Ectodermal cell (in vitro differentiated cells): ENCODE results near the gene RAB15. TPM values are rescaled to one million over a fixed set of nuclear protein-coding genes. Genes with fewer than 3 reads are reported as not detected.

ENCODE experiments used
- H3K27ac ChIP-seq: 2 replicates; pipeline ENCODE4 v1.7.0; 2013; ENCODE audit warnings: mild to moderate bottlenecking, low read depth, low read length; ENCODE audit not compliant: insufficient read depth, poor library complexity, severe bottlenecking
- H3K27me3 ChIP-seq: 2 replicates; pipeline ENCODE4 v1.7.0; 2013; ENCODE audit warnings: mild to moderate bottlenecking, low read length; ENCODE audit not compliant: insufficient read depth, control insufficient read depth, poor library complexity, severe bottlenecking
- H3K36me3 ChIP-seq: one replicate; pipeline ENCODE4 v1.7.0; 2013; ENCODE audit warnings: low read length; ENCODE audit not compliant: control insufficient read depth, insufficient read depth
- H3K4me1 ChIP-seq: one replicate; pipeline ENCODE4 v1.7.0; 2013; ENCODE audit warnings: low read length; ENCODE audit not compliant: control insufficient read depth, insufficient read depth
- H3K4me3 ChIP-seq: 2 replicates; pipeline ENCODE4 v1.7.0; 2013; ENCODE audit warnings: low read depth, low read length, control low read depth; ENCODE audit not compliant: insufficient read depth
- H3K9me3 ChIP-seq: 2 replicates; pipeline ENCODE4 v1.7.0; 2013; ENCODE audit warnings: mild to moderate bottlenecking, low read length, moderate library complexity; ENCODE audit not compliant: control insufficient read depth
- WGBS, 2 experiments: methylation state at CpG; one replicate each; pipeline ENCODE4 v1.1.7; 2013; ENCODE audit warnings: missing lambda C conversion rate in 2 of 2; 5-methylcytosine and 5-hydroxymethylcytosine counted together
- polyA plus RNA-seq, 4 experiments: library from polyadenylated mRNA; stranded (reverse); fragments of 50-300 nt; gene quantifications; one replicate each; pipeline ENCODE4 v1.2.3, GENCODE V29; 2013

The RAB15 gene
- polyA plus RNA-seq (2013, experiment 1 of 4) = 32.5 TPM
- 31.2 TPM for polyA plus RNA-seq (2013, experiment 2 of 4)
- 19.1 TPM for polyA plus RNA-seq (2013, experiment 3 of 4)
- 22.1 TPM for polyA plus RNA-seq (2013, experiment 4 of 4)

DNA sequence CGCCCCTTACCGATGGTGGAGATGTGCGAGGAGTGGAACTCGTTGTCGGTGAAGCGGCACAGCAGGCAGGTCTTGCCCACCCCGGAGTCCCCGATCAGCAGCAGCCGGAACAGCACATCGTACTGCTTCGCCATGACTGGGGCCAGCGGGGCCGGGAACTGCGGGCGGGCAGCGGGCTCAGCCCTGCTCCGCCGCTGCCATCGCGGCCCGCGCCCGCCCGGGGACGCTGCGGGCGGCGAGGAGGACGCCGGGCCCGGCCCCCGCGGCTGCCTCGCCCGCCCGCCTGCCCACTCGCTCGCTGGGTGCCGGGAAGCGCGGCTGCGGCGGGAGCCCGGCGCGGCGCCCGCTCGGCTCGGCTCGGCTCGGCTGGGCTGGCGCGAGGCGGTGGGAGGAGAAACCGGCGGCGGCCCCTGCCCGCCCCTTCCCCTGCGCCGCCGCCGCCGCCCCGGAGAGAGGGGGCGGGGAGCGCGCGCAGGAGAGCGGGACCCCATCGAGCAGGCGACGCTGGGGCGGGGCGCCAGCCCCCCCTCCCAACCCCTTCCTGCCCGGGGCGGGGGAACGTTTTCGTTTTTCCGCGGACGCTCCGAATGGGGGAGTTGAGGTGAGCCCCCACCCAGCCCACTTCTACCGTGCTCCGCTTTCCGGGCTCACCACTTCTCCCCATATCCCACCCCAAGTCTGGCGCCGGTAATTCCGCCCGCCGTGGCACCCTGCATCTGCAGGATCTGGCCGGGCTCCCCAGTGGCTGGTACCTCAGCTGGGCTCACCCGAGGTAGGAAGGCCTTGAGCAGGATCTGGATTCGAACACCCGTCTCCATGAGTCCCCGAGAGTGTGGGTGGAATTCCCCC, at the start of gene RAB15:
TSS of gene RAB15 (minus strand) at position 394 of the 849 bp plus-strand sequence. CDS start at position 134, 260 bp downstream.
- H3K4me1 ChIP-seq = peaks cover 16% of the 10 kb centered on the region
- H3K36me3 ChIP-seq = no peaks in the 10 kb centered on the region
- no peak within 1 kb of the TSS for H3K27ac ChIP-seq
- peaks cover 32% of the 10 kb centered on the region for H3K27me3 ChIP-seq
- WGBS, 2 experiments = 2% methylated on average over 96 of the region's 96 CpGs
- peak within 1 kb of the TSS; percentile 49 for H3K4me3 ChIP-seq
- H3K9me3 ChIP-seq = no peaks in the 10 kb centered on the region

DNA sequence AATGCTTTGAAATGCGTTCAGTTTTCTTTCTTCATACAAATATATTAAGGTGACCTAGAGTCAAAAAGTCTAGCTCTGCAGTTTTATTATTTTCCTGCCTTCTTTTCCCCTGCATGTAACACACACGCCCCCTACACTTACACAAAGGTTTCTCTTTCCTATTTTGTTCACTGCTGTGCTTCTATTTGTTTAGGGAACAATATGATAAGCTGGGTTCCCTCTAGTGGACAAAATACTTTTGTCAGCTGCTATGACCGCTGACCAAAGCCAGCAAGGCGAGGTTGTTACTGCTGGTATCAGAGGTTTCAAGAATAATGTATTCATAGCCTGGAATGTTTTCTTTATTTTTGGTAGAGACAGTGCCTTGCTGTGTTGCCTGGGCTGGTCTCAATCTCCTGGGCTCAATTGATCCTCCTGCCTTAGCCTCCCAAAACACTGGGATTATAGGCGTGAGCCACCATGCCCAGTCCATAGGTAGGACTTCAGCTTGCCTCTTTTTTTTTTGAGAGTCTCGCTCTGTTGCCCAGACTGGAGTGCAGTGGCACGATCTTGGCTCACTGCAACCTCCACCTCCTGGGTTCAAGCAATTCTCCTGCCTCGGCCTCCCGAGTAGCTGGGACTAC, 47.9 kb upstream of the RAB15 start:
- Histone ChIP-seq H3K9me3 (no peaks in the 10 kb centered on the region), H3K4me1 (peaks cover 5% of the 10 kb centered on the region), H3K27ac (no peak overlapping the region), H3K4me3 (no peak overlapping the region), H3K36me3 (no peaks in the 10 kb centered on the region), H3K27me3 (no peaks in the 10 kb centered on the region)
- 90% methylated on average over 8 of the region's 9 CpGs for WGBS, 2 experiments

DNA sequence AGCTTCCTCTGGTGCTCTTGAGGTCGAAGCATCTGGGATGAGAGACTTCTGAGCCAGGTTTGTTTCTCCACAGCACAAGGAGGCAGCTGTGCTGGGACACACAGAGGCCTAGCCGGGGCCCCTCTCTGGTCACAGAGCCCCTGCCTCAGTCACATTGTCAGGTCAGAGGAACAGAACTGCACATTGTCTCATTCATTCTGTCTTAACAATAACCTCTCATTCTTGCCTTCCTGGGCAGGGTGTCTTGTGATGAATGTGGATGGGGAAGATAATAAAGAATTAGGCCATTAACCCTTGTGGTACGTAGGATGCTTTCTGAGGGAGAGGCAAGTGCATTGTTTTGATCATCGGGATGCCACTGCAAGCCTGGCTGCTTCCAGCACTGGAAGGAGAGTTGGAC, 44.3 kb upstream of the RAB15 start:
- H3K27me3 ChIP-seq = no peaks in the 10 kb centered on the region
- H3K4me1 ChIP-seq = peaks cover 5% of the 10 kb centered on the region
- peak overlapping the region; percentile 26 for H3K27ac ChIP-seq
- 83 to 85% methylated on average over 4 of the region's 4 CpGs for WGBS, 2 experiments
- H3K4me3 ChIP-seq = no peak overlapping the region
- H3K9me3 ChIP-seq = no peaks in the 10 kb centered on the region
- no peaks in the 10 kb centered on the region for H3K36me3 ChIP-seq

DNA sequence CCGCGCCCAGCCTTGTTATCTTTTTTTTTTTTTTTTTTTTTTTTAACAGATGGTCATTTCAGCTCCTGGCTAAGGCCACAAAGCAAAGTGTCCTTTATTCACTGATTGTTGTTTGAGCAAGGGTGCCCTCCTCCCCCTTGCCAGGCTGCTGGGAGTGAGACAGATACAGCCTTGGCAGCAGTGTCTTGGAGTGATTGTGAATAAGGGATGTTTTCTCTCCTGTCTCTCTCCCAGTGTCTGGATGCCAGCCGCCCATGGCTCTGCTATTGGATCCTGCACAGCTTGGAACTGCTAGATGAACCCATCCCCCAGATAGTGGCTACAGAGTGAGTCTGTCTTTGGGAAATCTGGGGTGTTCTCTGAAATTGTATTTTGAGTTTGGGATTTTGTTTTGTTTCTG, 43.3 kb upstream of the RAB15 start:
- 94 to 100% methylated on average over 1 to 3 of the region's 3 CpGs for WGBS, 2 experiments
- Histone ChIP-seq H3K9me3 (no peaks in the 10 kb centered on the region), H3K4me3 (no peak overlapping the region), H3K4me1 (peaks cover 5% of the 10 kb centered on the region), H3K27me3 (no peaks in the 10 kb centered on the region), H3K36me3 (no peaks in the 10 kb centered on the region), H3K27ac (no peak overlapping the region)

DNA sequence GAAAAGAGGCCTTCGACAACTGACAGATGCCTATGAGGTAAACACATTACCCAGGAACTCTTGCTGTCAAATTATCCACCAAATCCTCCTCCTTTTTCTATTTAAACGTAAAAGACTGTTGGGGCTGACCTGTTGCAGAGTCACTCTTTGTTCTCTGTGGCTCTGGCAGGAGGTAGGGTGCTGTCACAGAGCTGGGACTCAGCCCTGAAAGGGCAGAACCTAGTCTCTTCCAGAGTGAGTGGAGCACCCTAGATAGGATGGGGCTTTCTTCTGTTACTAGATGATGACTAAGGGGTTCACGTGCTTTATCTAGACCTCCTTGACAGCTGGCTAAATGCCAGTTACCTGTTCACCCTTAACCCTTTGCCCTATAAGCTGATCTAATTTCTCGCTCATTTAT, 40.2 kb upstream of the RAB15 start:
- H3K4me1 ChIP-seq = no peaks in the 10 kb centered on the region
- no peaks in the 10 kb centered on the region for H3K27me3 ChIP-seq
- WGBS, 2 experiments = 87 to 90% methylated on average over 4 of the region's 4 CpGs
- no peaks in the 10 kb centered on the region for H3K9me3 ChIP-seq
- H3K36me3 ChIP-seq = no peaks in the 10 kb centered on the region
- no peak overlapping the region for H3K4me3 ChIP-seq
- H3K27ac ChIP-seq = no peak overlapping the region

DNA sequence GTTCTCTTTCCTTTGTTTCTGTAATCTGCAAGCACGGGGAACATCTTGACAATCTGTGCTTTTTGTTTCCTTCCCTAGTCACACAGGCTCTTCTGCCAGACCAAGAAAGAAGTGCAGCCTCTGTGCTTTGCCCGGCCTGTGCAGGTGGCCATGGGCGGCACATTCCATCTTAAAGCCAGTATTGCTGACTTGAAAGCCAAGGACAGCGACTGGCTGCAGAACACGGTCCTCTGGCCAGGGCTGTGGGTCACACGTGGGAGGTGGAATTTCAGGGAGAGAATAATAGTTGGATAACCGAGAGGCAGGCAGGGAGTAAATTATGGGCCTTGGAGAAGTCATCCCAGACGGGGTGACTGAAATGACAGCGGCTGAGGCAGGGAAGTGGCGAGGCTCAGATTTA, 39.4 kb upstream of the RAB15 start:
- WGBS, 2 experiments = 91 to 92% methylated on average over 10 of the region's 10 CpGs
- Histone ChIP-seq H3K4me3 (no peak overlapping the region), H3K4me1 (no peaks in the 10 kb centered on the region), H3K27ac (no peak overlapping the region), H3K27me3 (no peaks in the 10 kb centered on the region), H3K36me3 (no peaks in the 10 kb centered on the region), H3K9me3 (no peaks in the 10 kb centered on the region)

DNA sequence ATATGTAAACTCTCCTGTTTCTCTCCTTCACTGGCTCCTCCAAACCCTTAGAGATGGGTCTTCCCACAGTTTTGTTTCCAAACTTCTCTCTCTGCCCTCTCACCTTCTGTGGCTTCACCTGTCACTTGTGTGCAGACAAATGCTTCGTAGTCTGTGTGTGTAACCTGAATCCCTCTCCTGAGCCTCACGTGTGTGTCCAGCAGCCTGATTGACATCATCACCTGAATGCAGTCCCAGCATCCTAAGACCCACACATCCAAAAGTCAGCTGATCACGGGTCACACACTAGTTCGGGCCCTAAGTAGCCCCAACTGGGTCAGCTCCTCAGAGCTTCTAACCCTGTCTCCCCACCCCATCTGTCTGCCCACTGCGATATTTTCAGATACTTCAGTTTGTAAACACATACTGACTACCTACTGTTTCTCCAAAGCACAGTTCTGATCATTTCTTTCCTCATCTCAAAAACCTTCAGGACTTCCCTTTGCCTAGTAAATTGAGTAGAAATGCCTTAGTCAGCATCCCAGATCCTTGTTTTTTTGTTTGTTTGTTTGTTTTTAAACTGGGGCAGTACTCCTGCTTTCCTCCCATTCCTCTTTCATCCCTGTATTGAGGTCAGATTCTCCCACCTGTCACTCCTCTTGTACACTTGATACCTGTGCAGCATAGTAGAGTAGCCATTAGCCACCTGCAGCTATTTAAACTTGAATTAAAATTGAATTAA, 38.2 kb upstream of the RAB15 start:
- Histone ChIP-seq H3K4me1 (no peaks in the 10 kb centered on the region), H3K4me3 (no peak overlapping the region), H3K27me3 (no peaks in the 10 kb centered on the region), H3K9me3 (no peaks in the 10 kb centered on the region), H3K27ac (no peak overlapping the region), H3K36me3 (no peaks in the 10 kb centered on the region)
- 92 to 93% methylated on average over 5 of the region's 5 CpGs for WGBS, 2 experiments

DNA sequence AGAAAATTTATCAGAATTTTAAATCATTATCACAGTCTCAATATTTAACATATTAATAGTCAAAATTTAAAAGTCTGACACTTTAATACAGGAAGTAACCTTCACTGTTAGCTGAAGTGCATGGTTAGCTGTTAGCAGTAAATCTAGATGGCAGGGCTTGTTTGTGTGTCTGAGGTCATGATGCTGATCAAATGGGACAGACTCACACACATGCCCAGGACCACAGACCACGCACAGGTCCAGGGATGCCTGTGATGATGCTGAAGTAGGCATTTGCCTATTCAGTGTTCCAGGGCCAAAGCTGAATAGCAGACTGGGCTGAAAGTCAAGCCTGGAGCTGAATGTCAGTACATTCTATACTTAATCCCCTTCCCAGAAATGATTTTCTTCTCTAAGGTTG, 35.1 kb upstream of the RAB15 start:
- no peaks in the 10 kb centered on the region for H3K36me3 ChIP-seq
- H3K4me3 ChIP-seq = no peak overlapping the region
- no peaks in the 10 kb centered on the region for H3K4me1 ChIP-seq
- 97 to 100% methylated on average over 1 of the region's 1 CpG for WGBS, 2 experiments
- H3K9me3 ChIP-seq = no peaks in the 10 kb centered on the region
- H3K27ac ChIP-seq = no peak overlapping the region
- H3K27me3 ChIP-seq = no peaks in the 10 kb centered on the region

DNA sequence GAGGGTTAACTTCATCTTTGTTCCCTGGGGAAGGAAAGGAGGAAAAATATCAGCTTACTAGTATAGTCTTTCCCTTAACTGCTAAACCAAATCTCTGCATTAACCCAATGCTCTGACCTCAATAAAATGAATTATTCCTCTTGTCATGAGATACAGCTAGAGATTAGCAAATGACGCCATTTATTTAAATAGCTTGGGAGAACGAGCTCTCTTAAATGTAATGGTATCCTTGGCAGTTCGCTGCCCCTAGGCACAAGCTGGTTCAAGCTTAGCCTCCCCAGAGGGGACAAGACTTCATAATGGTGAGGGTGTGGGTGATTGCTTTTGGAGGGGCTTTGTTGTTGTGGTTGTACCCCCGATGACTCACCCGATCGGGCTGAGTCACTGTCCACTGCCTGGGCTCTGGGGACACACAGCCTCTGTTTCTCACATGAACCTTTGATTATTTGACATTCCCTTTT, 34.2 kb upstream of the RAB15 start:
- no peaks in the 10 kb centered on the region for H3K4me1 ChIP-seq
- H3K27ac ChIP-seq = no peak overlapping the region
- H3K36me3 ChIP-seq = no peaks in the 10 kb centered on the region
- no peak overlapping the region for H3K4me3 ChIP-seq
- H3K9me3 ChIP-seq = no peaks in the 10 kb centered on the region
- no peaks in the 10 kb centered on the region for H3K27me3 ChIP-seq
- WGBS, 2 experiments = 92 to 95% methylated on average over 6 of the region's 6 CpGs

DNA sequence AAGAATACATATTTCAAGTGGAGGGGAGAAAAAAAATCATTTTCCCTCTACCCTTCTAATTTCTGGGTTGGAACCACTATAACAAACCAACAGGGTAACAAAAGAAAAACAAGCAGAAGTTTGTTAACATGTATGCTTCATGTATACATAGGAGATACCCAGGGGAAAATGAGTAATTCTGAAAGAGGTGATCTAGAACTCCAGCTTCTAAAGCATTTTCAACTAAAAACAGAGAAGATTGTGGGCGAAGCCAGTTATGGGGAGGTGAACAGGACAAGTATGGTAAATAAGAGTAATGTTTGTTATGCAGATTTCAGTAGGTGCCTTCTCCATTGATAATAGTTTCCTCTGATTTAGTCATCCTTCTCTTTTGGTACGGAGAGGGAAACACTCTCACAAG, 31.3 kb upstream of the RAB15 start:
- Histone ChIP-seq H3K4me1 (no peaks in the 10 kb centered on the region), H3K36me3 (no peaks in the 10 kb centered on the region), H3K27me3 (no peaks in the 10 kb centered on the region), H3K9me3 (no peaks in the 10 kb centered on the region), H3K4me3 (no peak overlapping the region), H3K27ac (no peak overlapping the region)
- 98 to 100% methylated on average over 2 of the region's 2 CpGs for WGBS, 2 experiments
